NCI-H128 (cell line): ENCODE data around the gene PLXNB2.

Source experiments
- DNase-seq: peaks from one replicate; lab custom pipeline; 2025; ENCODE audit not compliant: unreplicated experiment; lab: John Stamatoyannopoulos, UW

Gene PLXNB2

DNA sequence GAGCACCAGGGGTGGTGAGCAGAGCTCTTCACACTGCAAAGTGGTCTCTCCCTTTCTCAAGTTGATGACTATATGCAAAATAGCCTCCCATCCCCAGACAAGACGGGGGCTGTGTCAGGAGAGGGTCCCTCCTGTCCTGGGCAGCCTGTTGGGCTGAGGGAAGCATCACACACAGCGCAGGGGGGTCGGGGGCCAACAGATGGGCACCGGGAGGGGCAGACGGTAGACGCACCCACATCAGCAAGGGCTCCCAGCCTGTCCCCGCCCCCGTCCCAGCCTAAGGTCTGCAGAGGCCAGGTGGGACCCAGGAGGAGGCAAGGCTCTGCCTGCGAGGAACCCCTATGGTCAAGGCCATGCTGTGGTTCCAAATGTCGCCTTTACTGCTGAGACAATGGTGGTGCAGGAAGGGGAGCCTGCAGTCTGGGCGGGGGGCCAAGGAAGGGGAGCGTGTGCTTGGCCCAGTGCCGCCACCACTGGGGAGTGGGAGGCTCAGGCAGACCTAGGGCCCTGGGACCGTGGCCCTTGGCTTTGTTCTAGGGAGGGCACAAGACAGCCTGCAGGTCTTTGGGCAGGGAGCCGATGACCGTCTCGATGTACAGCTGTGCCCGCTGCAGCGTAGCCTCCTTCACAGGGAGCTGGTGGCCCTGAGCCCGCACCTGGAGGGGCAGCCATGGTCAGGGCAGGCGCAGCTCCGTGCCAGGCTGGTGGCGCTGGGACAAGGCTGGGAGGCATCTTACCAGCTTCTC, 4.3 kb upstream of the PLXNB2 start:
- DNase-seq, result no peak

DNA sequence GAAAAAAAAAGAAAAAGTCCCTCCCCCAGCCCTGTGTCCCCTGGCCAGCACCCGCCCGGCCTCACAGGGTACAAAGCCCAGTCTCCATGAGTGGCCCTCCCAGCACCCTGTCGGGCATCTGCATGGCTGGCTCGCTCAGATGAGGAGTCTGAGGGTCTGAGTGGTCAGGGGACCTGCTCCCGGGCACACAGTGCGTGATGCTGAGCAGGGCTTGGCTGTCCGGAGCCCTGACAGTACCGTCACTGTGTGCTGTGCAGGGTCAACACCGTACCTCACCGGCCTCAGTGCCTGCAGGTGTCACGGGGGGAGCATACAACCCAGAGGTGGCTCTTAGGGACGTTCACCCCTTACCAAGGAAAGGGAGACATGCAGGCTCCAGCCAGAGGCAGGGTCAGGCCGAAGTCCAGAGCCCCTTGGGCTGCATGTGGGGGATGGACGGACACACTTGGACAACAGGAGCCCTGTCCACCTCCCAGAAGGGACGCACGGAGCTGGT, 3.6 kb upstream of the PLXNB2 start:
- DNase-seq, result no peak

DNA sequence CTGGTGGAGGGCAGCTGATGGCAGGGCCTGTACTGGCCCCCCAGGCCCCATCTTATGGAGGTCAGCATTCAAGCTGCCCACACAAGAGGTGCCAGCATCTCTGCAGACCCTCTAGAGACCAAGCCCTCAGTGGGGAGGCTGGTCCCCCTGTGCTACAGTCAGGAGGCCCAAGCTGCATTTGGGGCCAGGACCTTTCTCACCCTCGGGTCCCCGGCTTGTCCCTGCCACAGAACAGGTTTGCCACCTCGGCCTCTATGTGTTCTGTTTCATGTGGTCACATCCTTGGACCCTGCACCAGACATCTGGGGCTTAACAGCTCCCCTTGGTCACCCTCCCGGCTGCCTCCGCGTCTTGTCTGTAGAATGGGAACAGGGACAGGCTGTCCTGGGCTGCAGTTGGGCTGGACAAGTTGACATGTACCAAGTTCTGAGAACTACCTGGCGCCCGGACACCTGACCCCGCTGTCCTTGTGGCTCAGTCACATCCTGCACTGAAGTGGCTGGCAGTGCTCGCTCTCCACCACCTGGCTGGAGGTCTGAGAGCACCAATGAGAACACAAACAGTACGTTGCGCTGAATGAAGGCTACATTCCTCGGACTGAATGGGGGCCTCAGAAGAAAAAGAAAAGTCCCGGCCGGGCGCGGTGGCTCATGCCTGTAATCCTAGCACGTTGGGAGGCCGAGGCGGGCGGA, 2.7 kb upstream of the PLXNB2 start:
- DNase-seq, result no peak

DNA sequence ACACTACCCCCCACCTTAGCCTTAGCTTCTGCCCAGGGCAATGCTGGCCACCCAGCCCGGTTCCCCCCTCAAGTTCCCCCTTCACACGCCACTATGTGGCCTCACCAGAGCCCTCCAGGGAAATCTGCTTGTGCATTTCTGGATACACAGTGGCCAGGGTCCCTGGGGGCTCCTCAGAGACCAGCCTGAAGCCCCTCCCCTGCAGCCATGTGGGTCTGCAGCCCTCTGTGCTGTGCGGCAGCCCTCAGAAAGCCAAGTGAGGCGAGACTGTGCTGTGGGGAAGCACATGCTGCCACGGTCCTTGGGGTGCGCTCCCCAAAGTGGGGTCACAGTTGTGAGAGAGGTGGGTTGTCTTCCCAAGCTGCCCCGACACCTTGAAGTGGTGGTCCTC, 2.1 kb upstream of the PLXNB2 start:
- DNase-seq, result no peak

DNA sequence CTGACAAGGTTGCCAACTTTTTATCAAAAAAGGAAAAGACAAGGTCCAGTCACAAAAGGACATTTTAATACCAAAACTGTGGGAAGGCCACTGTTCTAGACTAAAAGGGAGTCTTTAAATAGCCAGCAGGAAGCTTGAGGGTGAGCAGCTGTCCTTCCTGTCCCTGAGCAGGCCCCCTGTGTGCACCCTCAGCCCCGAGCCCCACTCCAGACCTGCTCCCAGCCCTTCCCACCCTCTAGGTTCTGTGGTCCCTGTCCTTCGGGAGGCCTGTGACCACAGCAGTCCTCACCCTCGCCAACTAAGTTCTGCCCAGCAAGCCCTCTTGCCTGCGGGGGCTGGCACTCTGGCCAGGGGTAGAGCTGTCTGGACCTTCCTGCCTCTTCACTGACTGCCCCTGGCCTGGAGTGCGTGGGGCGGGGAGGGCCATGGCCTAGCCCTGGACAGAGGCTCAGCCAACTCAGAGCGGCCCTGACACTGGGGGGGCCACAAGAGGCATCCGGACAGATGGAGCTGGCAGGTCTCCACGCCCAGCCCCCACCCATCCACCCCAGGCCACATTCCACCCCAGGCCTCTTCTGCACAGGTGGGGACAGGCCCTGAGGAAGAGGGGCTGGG, 1.6 kb upstream of the PLXNB2 start:
- DNase-seq, result no peak

DNA sequence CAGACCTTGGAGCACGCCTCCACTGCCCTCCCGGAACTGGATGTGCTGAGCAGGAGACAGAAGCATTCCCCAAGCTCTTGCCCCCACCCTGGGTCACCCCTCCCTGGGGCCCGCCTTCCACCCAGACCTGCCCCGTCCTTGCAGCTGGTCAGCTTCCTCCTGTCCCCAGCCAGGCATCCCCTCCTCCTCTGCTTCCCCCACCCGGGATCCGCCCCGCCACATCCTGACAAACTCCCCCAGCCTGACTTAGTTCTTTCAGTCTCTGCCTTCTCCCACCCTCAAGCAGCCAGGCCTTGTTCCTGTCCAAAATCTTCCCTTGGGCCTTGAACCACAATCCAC, 1.1 kb upstream of the PLXNB2 start:
- DNase-seq, result no peak

DNA sequence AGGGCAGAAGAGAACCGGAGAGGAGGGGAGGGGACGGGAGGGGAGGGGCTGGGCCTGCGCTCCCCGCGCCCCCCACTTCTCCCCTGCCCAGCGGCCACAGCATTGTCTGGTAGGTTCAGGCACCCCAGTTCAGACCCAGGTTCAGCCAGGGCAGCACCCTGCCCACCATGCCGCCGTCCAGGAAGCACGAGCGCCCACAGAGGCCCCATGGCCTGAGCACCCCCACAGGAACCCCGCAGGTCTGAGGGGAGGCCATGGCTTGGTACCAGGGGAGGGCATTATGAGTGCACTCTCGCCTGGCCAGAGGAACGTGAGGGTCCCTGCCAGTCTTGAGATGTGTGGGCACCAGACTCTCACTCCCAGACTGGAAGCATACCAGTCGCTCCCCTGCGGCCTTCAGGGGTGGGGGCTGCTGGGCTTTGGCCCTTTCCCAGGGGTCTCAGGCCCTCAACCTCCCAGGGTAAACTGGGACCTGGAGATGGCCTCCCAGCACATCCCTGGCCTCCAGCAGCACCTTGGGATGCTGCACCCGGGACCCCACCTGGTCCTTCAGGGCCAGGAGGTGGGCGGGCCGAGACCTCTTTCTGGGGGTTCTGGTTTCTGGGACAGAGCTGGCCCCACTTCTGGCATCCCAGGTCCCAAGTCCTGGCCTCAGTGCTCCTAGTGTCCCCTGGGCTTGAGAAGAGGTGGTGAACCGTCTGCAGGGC, 597 bp upstream of the PLXNB2 start:
- no peak for DNase-seq

DNA sequence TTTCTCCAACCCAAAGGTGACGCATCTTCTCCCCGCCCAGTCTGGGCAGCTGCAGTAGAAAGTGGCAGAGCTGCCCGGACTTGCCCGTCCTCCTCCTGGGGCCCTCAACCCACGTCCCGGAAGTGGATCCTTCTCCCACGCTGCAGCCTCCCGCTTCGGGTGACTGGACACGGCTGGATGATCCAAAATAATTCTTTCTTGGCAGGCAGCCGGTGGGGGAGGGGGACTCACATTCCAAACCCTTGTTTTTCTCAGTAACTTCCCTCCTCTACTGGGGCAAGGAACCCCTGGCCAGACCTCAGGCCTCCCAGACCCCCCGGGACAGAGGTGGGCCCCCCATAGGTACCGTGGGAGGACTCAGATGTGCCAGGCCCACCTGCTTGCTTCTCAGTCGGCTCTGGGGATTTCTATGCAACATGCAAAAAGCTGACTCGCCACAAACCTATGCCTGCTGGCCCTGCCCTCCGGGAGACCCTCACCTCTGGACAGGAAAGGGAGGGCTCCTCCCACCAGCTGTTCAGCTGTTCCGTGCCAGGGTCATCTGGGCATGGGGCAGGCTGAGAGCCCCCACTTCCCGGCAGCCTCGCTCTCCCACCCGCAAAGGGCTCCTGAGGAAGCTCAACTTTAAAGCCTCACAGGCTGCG, 1.4 kb downstream of the PLXNB2 start:
- peak; percentile 59 for DNase-seq

DNA sequence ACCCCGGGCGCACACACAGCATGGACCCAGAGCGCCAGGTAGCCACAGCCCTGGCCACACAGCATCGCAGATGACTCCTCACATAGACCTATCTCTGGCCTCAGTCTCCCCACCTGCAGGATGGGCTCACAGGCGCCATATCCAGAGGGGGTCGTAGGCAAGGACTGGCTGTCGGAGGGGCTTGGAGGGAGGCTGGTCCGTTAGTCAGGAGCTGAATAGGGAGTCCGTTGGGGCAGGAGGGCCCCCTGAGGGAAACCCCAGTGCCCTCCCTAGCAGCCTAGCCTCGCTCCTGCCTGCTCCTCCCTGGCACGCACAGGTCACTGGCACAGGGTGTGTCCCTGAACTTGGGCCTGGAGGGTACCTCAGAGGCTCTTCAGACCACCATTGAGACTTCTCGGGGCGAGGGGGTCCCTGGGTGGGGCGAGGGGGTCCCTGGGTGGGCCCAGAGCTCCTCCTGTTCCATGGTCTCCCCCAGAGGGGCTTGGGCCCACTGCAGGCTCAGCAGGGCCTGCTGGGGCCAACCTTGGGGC, 2.0 kb downstream of the PLXNB2 start:
- DNase-seq, result no peak

DNA sequence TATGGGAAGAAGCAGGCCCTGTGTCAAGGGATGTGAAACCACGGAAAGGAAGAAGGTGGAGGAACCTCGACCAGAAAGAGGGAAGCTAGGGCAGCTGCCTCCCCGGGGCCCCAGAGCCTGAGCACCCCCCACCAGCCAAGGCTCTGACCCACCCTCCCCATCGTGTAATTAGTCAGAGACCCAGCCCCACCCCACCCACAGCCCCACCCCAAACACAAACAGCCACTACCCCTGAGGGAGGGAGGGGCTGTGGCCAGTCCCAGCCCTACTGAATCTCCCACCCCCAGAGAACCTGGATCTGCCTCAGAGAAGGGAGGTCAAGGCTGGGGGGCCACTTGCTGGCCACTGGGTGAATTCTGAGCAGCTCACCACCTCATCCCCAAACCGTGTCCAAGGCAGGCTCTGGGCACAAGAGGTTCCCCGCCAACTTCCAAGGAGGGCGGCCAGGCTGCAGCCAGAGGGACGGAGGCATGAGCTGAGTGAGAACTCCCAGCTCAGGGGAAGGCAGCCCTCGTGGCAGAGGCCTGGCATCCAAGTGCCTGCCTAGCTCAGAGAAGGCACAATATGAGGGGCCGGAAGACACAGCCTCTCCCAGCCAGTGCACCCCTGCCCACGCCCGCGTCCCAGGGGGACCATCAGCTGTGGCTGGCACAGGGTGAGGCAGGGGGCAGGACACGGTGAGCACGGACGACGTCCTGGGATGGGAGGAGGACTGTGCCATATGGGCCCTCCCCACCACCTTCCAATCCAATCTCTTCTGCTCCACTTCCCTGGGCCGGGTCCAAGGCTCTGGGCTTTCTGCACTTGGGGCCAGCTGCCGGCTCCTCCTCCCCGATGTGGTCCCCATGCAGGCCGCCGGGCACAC, 2.7 kb downstream of the PLXNB2 start:
- no peak for DNase-seq

DNA sequence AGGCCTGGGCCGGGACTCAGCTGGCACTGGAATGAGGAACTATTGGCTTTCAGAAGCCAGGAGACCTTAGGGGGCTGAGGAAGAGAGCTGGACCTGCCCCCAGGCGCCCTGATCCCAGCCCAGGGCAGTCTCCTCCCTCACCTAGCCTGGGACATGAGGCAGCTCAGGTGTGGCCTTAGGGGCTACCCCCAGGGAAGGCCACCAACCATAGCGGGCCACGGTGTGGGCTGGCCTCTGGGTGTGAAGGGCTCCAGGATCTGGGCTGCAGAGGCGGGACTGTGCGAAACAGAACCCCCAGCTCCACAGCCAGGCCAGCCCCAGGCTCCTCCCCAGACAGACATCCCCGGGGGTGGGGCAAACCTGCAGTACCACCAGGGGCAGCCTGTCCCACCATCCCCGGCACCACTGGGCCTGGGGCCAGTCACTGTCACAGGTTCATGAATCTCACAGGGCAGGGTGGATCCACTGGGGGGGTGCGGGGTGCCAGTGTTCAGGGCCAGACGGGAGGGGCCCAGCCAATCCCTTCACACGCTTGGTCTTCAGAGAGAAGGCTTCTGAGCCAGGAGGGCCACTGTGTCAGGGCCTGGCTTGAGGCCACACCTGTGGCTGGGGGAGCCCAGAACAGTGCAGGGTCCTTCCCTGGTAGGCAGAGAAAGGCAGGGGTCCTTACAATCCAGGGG, 3.5 kb downstream of the PLXNB2 start:
- no peak for DNase-seq

DNA sequence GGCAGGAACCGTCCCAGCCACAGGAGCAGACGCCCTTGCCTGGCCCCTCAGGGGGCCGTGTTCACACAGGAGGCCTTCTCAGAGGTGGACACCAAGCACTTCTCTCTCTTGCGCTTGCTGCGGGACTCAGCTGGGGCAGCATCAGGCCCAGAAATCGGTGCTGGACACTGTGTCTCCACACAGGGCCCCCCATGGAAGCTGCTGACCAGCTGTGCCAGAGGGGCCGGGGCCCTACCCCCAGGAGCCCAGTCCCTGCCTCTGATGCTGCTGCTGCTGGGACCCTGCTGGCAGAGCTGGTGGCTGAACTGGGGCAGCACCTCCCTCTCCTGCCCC, 4.0 kb downstream of the PLXNB2 start:
- DNase-seq, result no peak

DNA sequence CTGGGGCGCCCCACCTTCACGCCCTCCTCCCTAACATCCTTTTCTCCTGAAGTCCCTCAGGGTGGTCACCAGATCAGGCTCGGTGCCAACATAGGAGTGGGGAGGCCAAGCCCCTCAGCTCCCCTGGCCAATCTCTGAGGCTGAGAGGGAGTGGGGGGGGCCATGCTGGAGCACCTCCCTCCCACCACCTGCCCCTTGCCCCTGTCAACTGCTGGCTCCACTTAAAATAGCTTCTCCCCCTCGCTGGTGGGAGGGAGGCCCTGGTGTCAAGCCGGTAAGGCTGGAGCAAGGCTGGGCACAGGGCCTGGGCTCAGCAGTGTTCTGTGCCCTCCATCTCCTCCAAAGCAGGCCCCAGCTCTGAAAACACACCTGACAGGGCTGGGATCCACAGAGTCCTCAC, 4.9 kb downstream of the PLXNB2 start:
- DNase-seq, result no peak

DNA sequence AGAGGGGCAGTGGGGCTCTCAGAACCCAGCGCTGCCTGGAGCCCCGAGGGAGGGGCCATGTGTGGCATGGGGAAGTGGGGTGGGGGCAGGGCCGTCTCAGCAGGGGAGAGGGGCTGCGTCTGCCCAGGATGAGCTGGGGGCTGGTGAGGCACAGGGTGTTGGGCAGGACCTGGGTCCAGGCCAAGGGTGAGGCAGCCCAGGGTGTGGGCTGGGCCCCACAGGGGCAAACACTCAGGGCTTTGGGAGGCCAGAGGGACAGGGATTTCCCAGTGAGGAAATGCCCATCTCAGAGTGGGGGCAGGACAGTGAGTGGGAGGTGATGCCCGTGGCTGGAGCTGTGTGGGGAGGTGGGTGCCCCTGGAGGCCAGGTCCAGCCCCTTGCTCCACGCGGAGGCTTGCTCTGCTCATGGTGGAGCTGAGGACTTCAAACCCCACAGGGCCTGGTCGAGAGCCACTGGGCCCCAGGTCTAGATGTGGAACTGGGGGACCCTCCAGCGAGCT, 5.4 kb downstream of the PLXNB2 start:
- no peak for DNase-seq

DNA sequence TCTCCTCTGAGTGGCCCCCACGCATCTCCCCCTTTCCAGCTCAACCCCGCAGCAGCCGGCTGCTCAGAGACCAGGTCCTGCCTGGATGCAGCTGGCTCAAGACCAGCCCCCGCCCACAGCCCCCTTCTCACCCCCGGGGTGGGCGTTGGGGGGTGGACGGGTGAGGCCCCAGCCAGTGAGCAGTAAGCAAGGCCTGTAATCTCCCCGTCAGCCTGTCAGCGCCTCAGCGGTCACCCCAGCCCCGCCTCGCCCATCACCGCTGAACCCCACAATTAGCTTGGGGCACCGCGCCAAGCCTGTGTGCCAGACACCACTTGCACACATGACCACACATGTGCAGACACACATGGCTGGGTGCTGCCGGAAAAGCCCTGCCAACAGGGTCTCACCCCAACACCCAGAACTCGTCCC, 5.9 kb downstream of the PLXNB2 start:
- no peak for DNase-seq

DNA sequence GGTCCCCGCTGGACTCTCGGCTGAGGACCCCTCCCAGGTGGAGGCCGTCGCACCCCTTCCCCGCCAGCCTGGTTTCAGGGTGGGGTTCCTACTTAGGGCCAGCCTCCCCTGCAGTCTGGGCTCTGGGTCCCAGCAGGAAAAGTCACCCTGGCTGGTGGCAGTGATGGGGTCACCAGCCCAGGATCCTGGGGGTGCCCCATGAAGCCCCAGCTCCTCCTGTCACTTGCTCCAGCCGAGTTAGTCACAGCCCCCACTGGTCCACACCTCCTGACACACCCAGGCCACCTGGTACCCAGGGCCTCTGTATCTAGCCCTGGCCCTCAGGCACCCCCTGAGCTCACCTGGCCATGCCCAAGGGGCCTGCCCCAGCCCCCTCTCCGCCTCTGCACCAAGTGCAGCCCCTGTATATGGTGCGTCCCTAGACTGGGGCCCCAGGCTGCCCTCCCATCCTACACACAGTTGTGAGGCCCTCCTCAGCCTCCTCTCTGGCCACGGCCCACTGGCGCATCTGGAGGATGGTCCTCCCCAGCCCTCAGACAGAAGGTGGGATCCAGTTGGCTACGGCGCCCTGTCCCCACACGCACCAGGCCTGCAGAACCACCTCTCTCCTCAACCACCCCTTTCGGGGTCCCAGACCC, 6.7 kb downstream of the PLXNB2 start:
- no peak for DNase-seq

DNA sequence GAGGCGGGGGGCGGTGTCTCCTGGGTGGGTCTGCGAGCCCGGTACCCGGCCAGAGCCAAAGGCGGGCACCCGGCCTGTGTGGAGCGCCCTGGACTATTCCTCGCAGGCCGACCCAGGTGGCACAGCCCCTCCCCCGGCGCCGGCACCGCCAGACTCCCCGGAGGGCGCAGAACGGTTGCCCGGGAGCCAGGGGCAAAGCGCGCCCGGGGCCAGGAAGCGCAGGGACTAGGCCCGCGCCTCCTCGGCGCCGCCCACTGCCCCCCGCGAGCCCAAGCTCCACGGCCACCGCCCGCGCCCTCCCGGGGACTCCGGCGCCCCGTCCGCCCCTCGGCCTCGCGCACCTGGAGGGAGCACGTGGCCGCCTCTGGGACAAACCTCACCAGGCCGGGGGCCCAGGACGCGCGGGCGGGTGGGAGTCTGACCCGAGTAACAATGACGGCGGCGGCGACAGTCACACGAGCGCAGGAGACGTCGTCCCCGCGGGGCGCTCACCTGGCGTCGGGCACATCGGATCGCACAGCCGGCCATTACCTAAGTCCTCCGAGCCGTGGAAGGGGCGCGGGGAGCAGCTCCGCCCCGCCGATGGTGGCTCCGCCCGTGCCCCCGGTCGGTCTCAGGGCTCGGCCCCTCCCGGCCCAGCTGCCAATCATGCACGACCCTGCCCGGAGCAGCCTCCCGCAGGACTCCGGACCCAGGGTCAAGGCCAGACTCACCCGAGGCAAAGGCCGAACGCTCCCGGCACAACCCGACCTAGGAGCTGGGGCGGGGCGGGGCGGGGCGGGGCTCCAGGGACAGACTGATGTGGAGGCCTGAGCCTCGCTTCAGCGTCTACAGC, 7.4 kb downstream of the PLXNB2 start:
- DNase-seq, result no peak
